PFSK-1 (cell line): Measurements from ENCODE around the gene C12orf54.

Source experiments
- FOXP2 ChIP-seq: optimal IDR thresholded peaks from 2 replicates; pipeline ENCODE3; 2011; ENCODE audit warnings: borderline replicate concordance, control low read depth, inconsistent platforms; ENCODE audit not compliant: insufficient read depth; ENCODE audit errors: extremely low read length, extremely low read depth
- POLR2AphosphoS5 ChIP-seq: IDR thresholded peaks from 2 replicates; pipeline ENCODE4 v1.6.1; 2012; ENCODE audit warnings: low read depth, mild to moderate bottlenecking, control low read depth, low read length, moderate library complexity
- SIN3A ChIP-seq: IDR thresholded peaks from 2 replicates; pipeline ENCODE4 v1.6.1; 2012; ENCODE audit warnings: mild to moderate bottlenecking, low read length, moderate library complexity, borderline replicate concordance; ENCODE audit not compliant: insufficient read depth
- TAF1 ChIP-seq: IDR thresholded peaks from 2 replicates; pipeline ENCODE4 v1.6.1; 2012; ENCODE audit warnings: low read length, control low read depth, borderline replicate concordance; ENCODE audit not compliant: insufficient read depth
- TF ChIP-seq, protein P1 (sequence below), 2 experiments: IDR thresholded peaks; 2 replicates each; pipeline versions ENCODE4 v1.6.1 to v1.8.0; 2011 to 2012; ENCODE audit warnings: low read depth in 2 of 2, low read length in 2 of 2, control low read depth in 1 of 2, inconsistent platforms in 1 of 2, mild to moderate bottlenecking in 1 of 2, moderate library complexity in 1 of 2; ENCODE audit not compliant: insufficient read depth in 1 of 2

Gene C12orf54

GRCh38 chr12:48514728-48515127 lies 32.4 kb downstream of the C12orf54 start:
- TF ChIP-seq SIN3A (no peak), TAF1 (no peak), FOXP2 (no peak), POLR2AphosphoS5 (no peak)
- TF ChIP-seq, protein P1, sequence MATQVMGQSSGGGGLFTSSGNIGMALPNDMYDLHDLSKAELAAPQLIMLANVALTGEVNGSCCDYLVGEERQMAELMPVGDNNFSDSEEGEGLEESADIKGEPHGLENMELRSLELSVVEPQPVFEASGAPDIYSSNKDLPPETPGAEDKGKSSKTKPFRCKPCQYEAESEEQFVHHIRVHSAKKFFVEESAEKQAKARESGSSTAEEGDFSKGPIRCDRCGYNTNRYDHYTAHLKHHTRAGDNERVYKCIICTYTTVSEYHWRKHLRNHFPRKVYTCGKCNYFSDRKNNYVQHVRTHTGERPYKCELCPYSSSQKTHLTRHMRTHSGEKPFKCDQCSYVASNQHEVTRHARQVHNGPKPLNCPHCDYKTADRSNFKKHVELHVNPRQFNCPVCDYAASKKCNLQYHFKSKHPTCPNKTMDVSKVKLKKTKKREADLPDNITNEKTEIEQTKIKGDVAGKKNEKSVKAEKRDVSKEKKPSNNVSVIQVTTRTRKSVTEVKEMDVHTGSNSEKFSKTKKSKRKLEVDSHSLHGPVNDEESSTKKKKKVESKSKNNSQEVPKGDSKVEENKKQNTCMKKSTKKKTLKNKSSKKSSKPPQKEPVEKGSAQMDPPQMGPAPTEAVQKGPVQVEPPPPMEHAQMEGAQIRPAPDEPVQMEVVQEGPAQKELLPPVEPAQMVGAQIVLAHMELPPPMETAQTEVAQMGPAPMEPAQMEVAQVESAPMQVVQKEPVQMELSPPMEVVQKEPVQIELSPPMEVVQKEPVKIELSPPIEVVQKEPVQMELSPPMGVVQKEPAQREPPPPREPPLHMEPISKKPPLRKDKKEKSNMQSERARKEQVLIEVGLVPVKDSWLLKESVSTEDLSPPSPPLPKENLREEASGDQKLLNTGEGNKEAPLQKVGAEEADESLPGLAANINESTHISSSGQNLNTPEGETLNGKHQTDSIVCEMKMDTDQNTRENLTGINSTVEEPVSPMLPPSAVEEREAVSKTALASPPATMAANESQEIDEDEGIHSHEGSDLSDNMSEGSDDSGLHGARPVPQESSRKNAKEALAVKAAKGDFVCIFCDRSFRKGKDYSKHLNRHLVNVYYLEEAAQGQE (IDR thresholded peaks at IDR 0.05; ENCODE audit: insufficient read depth in 1 of 2, low read depth in 2 of 2, low read length in 2 of 2) = no peak

GRCh38 chr12:48525332-48525731 lies 43.0 kb downstream of the C12orf54 start, which contains the start of gene OR8S1:
Gene OR8S1, plus strand, starts transcription at chr12:48525632. Its CDS starts 0 bp downstream, at chr12:48525632.
- no peak for TF ChIP-seq FOXP2
- TF ChIP-seq, protein P1 (IDR thresholded peaks at IDR 0.05; ENCODE audit: insufficient read depth in 1 of 2, low read depth in 2 of 2, low read length in 2 of 2) = no peak
- no peak for TF ChIP-seq SIN3A
- TF ChIP-seq TAF1 = no peak
- no peak for TF ChIP-seq POLR2AphosphoS5

- TF ChIP-seq, protein P1 (IDR thresholded peaks at IDR 0.05; ENCODE audit: insufficient read depth in 1 of 2, low read depth in 2 of 2, low read length in 2 of 2) = no peak
- no peak for TF ChIP-seq SIN3A
- TF ChIP-seq FOXP2 = no peak
- no peak for TF ChIP-seq POLR2AphosphoS5
- TF ChIP-seq TAF1 = no peak
Observed at GRCh38 chr12:48527891-48528670, 45.8 kb downstream of the C12orf54 start.

DNA sequence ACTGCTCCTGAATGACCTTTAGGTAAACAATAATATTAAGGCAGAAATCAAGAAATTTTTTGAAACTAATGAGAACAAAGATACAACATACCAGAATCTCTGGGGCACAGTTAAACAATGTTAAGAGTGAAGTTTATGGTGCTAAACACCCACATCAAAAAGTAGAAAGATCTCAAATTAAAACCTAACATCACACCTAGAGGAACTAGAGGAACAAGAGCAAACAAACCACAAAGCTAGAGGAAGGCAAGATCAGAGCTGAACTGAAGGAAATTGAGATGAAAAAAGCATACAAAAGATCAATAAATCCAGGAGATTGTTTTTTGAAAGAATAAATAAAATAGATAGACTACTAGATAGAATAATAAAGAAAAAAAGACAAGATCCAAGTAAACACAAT lies 50.3 kb downstream of the C12orf54 start:
- no peak for TF ChIP-seq FOXP2
- no peak for TF ChIP-seq SIN3A
- no peak for TF ChIP-seq POLR2AphosphoS5
- TF ChIP-seq, protein P1 (IDR thresholded peaks at IDR 0.05; ENCODE audit: insufficient read depth in 1 of 2, low read depth in 2 of 2, low read length in 2 of 2) = no peak
- no peak for TF ChIP-seq TAF1
